CD1c-positive myeloid dendritic cell (primary cell): ENCODE data around the gene BCL11B.
A peak's percentile ranks its signal among the peaks of the same experiment; 100 is the strongest.
"Not testable (repeated sequence)": the region's sequence is repeated elsewhere in the genome, so short reads cannot be mapped to it uniquely, and the experiment has no call there.

Experiments
- DNase-seq: peaks from one replicate; pipeline ENCODE4 v3.0.0-alpha.2; 2016; ENCODE audit errors: extremely low spot score

BCL11B gene

GRCh38 chr14:99240627-99241324 lies 31.2 kb downstream of the BCL11B start:
- DNase-seq = no peak

GRCh38 chr14:99239661-99240092 lies 32.3 kb downstream of the BCL11B start:
- no peak for DNase-seq

GRCh38 chr14:99238216-99238615 lies 33.8 kb downstream of the BCL11B start:
- no peak for DNase-seq

- DNase-seq = no peak
Measured at GRCh38 chr14:99237288-99237687, 34.7 kb downstream of the BCL11B start.

GRCh38 chr14:99236386-99237138 lies 35.4 kb downstream of the BCL11B start:
- DNase-seq = no peak

GRCh38 chr14:99235582-99236320 lies 36.2 kb downstream of the BCL11B start:
- DNase-seq = no peak

- DNase-seq = no peak
Measured at GRCh38 chr14:99234961-99235571, 36.9 kb downstream of the BCL11B start.

- no peak for DNase-seq
Measured at GRCh38 chr14:99234355-99234754, 37.6 kb downstream of the BCL11B start.

GRCh38 chr14:99233222-99234035 lies 38.6 kb downstream of the BCL11B start:
- no peak for DNase-seq

GRCh38 chr14:99232714-99233214 lies 39.2 kb downstream of the BCL11B start:
- no peak for DNase-seq

- no peak for DNase-seq
Measured at GRCh38 chr14:99231850-99232713, 39.9 kb downstream of the BCL11B start.

GRCh38 chr14:99231161-99231849 lies 40.7 kb downstream of the BCL11B start:
- DNase-seq = no peak

- DNase-seq = peak; percentile 30
Measured at GRCh38 chr14:99230208-99231151, 41.5 kb downstream of the BCL11B start.

GRCh38 chr14:99229654-99230207 lies 42.3 kb downstream of the BCL11B start:
- no peak for DNase-seq

- DNase-seq = not testable (repeated sequence)
Measured at GRCh38 chr14:99228760-99229159, 43.2 kb downstream of the BCL11B start.

- no peak for DNase-seq
Measured at GRCh38 chr14:99226687-99227086, 45.3 kb downstream of the BCL11B start.

- no peak for DNase-seq
Measured at GRCh38 chr14:99225436-99226203, 46.4 kb downstream of the BCL11B start.
